H9 (cell line): ENCODE measurements around the gene FXR1. TPM values are rescaled to one million over a fixed set of nuclear protein-coding genes. Genes with fewer than 3 reads are reported as not detected.

Experiments
- DNase-seq: peaks from one replicate; pipeline ENCODE4 v3.0.0-alpha.2; 2017
- H2AFZ ChIP-seq: one replicate; pipeline ENCODE4 v1.6.1; 2013; ENCODE audit warnings: mild to moderate bottlenecking, low read length, control low read depth, moderate library complexity
- H2AK5ac ChIP-seq: 2 replicates; pipeline ENCODE4 v1.6.1; 2013; ENCODE audit warnings: low read length, control low read depth, mixed read lengths; ENCODE audit not compliant: insufficient read length
- H2BK120ac ChIP-seq: one replicate; pipeline ENCODE4 v1.6.1; 2013; ENCODE audit warnings: low read depth, mild to moderate bottlenecking, low read length, control low read depth, inconsistent platforms; ENCODE audit not compliant: poor library complexity, severe bottlenecking
- H2BK12ac ChIP-seq: 2 replicates; pipeline ENCODE4 v1.6.1; 2013; ENCODE audit warnings: low read length, control low read depth, mixed read lengths, low read depth; ENCODE audit not compliant: insufficient read length
- H2BK15ac ChIP-seq: 2 replicates; pipeline ENCODE4 v1.6.1; 2013; ENCODE audit warnings: low read depth, low read length, control low read depth
- H2BK20ac ChIP-seq: one replicate; pipeline ENCODE4 v1.6.1; 2013; ENCODE audit warnings: low read depth, mild to moderate bottlenecking, low read length, control low read depth, inconsistent platforms; ENCODE audit not compliant: poor library complexity, severe bottlenecking
- H2BK5ac ChIP-seq: 2 replicates; pipeline ENCODE4 v1.6.1; 2013; ENCODE audit warnings: low read length, control low read depth, mixed read lengths; ENCODE audit not compliant: insufficient read length
- H3K14ac ChIP-seq: 2 replicates; pipeline ENCODE4 v1.6.1; 2013; ENCODE audit warnings: low read length, control low read depth; ENCODE audit not compliant: insufficient read depth
- H3K18ac ChIP-seq: 2 replicates; pipeline ENCODE4 v1.6.1; 2013; ENCODE audit warnings: low read depth, mild to moderate bottlenecking, mixed read lengths, low read length, control low read depth; ENCODE audit not compliant: insufficient read length
- H3K23ac ChIP-seq: 2 replicates; pipeline ENCODE4 v1.6.1; 2013; ENCODE audit warnings: low read length, control low read depth, mixed read lengths, low read depth; ENCODE audit not compliant: insufficient read length
- H3K23me2 ChIP-seq: 2 replicates; pipeline ENCODE4 v1.6.1; 2013; ENCODE audit warnings: low read depth, mild to moderate bottlenecking, mixed read lengths, low read length, control low read depth; ENCODE audit not compliant: insufficient read length, poor library complexity, severe bottlenecking
- H3K27ac ChIP-seq: 2 replicates; pipeline ENCODE4 v1.5.1; 2013; ENCODE audit warnings: low read length, control low read depth, mixed read lengths, low read depth; ENCODE audit not compliant: insufficient read length
- H3K27me3 ChIP-seq: 2 replicates; pipeline ENCODE4 v1.6.1; 2013; ENCODE audit warnings: low read length, control low read depth, inconsistent platforms; ENCODE audit not compliant: insufficient read depth
- H3K4ac ChIP-seq: 2 replicates; pipeline ENCODE4 v1.6.1; 2013; ENCODE audit warnings: low read depth, mild to moderate bottlenecking, control low read depth, inconsistent platforms, low read length, moderate library complexity
- H3K4me1 ChIP-seq: 2 replicates; pipeline ENCODE4 v1.6.1; 2013; ENCODE audit warnings: low read length, control low read depth, inconsistent platforms; ENCODE audit not compliant: insufficient read depth
- H3K4me2 ChIP-seq: 2 replicates; pipeline ENCODE4 v1.6.1; 2013; ENCODE audit warnings: low read length, control low read depth, mixed read lengths; ENCODE audit not compliant: insufficient read length, insufficient read depth
- H3K56ac ChIP-seq: 2 replicates; pipeline ENCODE4 v1.6.1; 2013; ENCODE audit warnings: low read depth, mild to moderate bottlenecking, mixed read lengths, low read length, control low read depth; ENCODE audit not compliant: insufficient read length
- H3K79me1 ChIP-seq: 2 replicates; pipeline ENCODE4 v1.6.1; 2013; ENCODE audit warnings: low read depth, mild to moderate bottlenecking, moderate library complexity, low read length, control low read depth, inconsistent platforms; ENCODE audit not compliant: insufficient read depth, poor library complexity, severe bottlenecking
- H3K79me2 ChIP-seq: 2 replicates; pipeline ENCODE4 v1.6.1; 2013; ENCODE audit warnings: low read length, control low read depth, inconsistent platforms; ENCODE audit not compliant: insufficient read depth
- H3K9ac ChIP-seq: 2 replicates; pipeline ENCODE4 v1.6.1; 2013; ENCODE audit warnings: low read length, control low read depth, mixed read lengths; ENCODE audit not compliant: insufficient read length; ENCODE audit errors: extremely low read depth
- H3K9me3 ChIP-seq: one replicate; pipeline ENCODE4 v1.6.1; 2013; ENCODE audit warnings: low read depth, low read length, inconsistent platforms; ENCODE audit not compliant: control insufficient read depth
- H3T11ph ChIP-seq: one replicate; pipeline ENCODE4 v1.6.1; 2013; ENCODE audit warnings: mild to moderate bottlenecking, low read length, control low read depth, inconsistent platforms
- H4K20me1 ChIP-seq: one replicate; pipeline ENCODE4 v1.6.1; 2013; ENCODE audit not compliant: control insufficient read depth, insufficient read length, insufficient read depth
- H4K5ac ChIP-seq: 2 replicates; pipeline ENCODE4 v1.6.1; 2013; ENCODE audit warnings: low read depth, mild to moderate bottlenecking, mixed read lengths, low read length, control low read depth; ENCODE audit not compliant: insufficient read length
- H4K8ac ChIP-seq: replicated peaks from 2 replicates; pipeline ENCODE4 v1.6.1; 2013; ENCODE audit warnings: low read length, control low read depth, mixed read lengths, low read depth; ENCODE audit not compliant: insufficient read length
- H4K91ac ChIP-seq: 2 replicates; pipeline ENCODE4 v1.6.1; 2013; ENCODE audit warnings: low read depth, mild to moderate bottlenecking, moderate library complexity, mixed read lengths, low read length, control low read depth; ENCODE audit not compliant: insufficient read length
- H3K27ac Mint-ChIP-seq, 3 experiments: 2 replicates in 2 of 3; 3 replicates in 1 of 3; pipeline ENCODE4 v1.8.0; 2020 to 2021; ENCODE audit warnings: mixed read lengths in 3 of 3, mild to moderate bottlenecking in 1 of 3, moderate library complexity in 1 of 3
- H3K27me3 Mint-ChIP-seq: 2 replicates; pipeline ENCODE4 v1.8.0; 2021; ENCODE audit warnings: low read depth, mild to moderate bottlenecking, moderate library complexity, mixed read lengths
- H3K36me3 Mint-ChIP-seq, 3 experiments: 2 replicates in 2 of 3; 3 replicates in 1 of 3; pipeline ENCODE4 v1.8.0; 2020 to 2021; ENCODE audit warnings: low read depth in 3 of 3, mixed read lengths in 3 of 3; ENCODE audit not compliant: insufficient read depth in 1 of 3
- H3K4me1 Mint-ChIP-seq, 2 experiments: 2 replicates each; pipeline ENCODE4 v1.8.0; 2020; ENCODE audit warnings: mixed read lengths in 2 of 2
- H3K4me3 Mint-ChIP-seq, 2 experiments: 2 replicates in 1 of 2; 3 replicates in 1 of 2; pipeline ENCODE4 v1.8.0; 2020 to 2021; ENCODE audit warnings: mild to moderate bottlenecking in 2 of 2, mixed read lengths in 2 of 2, moderate library complexity in 1 of 2
- H3K9me3 Mint-ChIP-seq, 2 experiments: 2 replicates in 1 of 2; 3 replicates in 1 of 2; pipeline ENCODE4 v1.8.0; 2020; ENCODE audit warnings: mild to moderate bottlenecking in 2 of 2, mixed read lengths in 2 of 2, moderate library complexity in 1 of 2
- WGBS: extraction: QIAGEN DNeasy Blood & Tissue Kit; methylation state at CpG from one replicate; pipeline ENCODE4 v1.1.7; 2013; ENCODE audit warnings: missing lambda C conversion rate, low lambda C conversion rate, mixed read lengths; ENCODE audit not compliant: insufficient read length; ENCODE audit errors: extremely low coverage; 5-methylcytosine and 5-hydroxymethylcytosine counted together
- total RNA-seq: library from RNA; stranded (reverse); gene quantifications from 2 replicates; pipeline ENCODE4 v1.2.1, GENCODE V29; 2021
- TF ChIP-seq, protein P1 (sequence below): fragments of 200-600 bp; sonication (generic); conservative IDR thresholded peaks from 3 replicates; pipeline ENCODE4 v1.8.0; 2021; ENCODE audit warnings: antibody characterized with exemption, mild to moderate bottlenecking

Gene FXR1
- total RNA-seq, 1 experiment from 2014 or later = 240 TPM

DNA sequence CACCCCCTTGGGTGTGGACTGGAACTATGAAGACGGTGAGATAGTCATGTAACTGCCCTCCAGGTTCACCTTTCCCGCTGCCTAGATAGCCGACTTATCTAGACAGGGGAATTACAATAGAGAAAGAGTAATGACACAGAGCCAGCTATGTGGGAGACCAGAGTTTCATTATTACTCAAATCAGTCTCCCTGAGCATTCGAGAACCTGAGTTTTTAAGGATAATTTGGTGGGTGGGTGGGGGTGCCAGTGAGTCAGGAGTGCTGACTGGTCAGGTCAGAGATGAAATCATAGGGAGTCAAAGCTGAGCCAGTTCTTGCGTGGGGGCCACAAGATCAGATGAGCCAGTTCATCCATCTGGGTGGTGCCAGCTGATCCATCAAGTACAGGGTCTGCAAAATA lies 96.8 kb downstream of the FXR1 start:
- TF ChIP-seq, protein P1, sequence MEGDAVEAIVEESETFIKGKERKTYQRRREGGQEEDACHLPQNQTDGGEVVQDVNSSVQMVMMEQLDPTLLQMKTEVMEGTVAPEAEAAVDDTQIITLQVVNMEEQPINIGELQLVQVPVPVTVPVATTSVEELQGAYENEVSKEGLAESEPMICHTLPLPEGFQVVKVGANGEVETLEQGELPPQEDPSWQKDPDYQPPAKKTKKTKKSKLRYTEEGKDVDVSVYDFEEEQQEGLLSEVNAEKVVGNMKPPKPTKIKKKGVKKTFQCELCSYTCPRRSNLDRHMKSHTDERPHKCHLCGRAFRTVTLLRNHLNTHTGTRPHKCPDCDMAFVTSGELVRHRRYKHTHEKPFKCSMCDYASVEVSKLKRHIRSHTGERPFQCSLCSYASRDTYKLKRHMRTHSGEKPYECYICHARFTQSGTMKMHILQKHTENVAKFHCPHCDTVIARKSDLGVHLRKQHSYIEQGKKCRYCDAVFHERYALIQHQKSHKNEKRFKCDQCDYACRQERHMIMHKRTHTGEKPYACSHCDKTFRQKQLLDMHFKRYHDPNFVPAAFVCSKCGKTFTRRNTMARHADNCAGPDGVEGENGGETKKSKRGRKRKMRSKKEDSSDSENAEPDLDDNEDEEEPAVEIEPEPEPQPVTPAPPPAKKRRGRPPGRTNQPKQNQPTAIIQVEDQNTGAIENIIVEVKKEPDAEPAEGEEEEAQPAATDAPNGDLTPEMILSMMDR = no peak
- Histone ChIP-seq H3K23ac (no peak overlapping the region), H3K18ac (no peak overlapping the region), H3T11ph (no peak overlapping the region), H4K91ac (no peak overlapping the region), H3K56ac (no peak overlapping the region), H3K23me2 (no peaks in the 10 kb centered on the region), H2AFZ (no peak overlapping the region), H2BK120ac (no peak overlapping the region), H3K9me3 (no peaks in the 10 kb centered on the region), H2BK5ac (no peak overlapping the region), H2BK20ac (no peak overlapping the region), H3K79me1 (no peaks in the 10 kb centered on the region), H3K4me1 (no peaks in the 10 kb centered on the region; the same call in 1 of the 2 replicates), H3K79me2 (no peaks in the 10 kb centered on the region), H3K27ac (no peak overlapping the region), H4K8ac (no peak overlapping the region), H3K27me3 (no peaks in the 10 kb centered on the region), H2BK12ac (no peak overlapping the region), H3K4ac (no peak overlapping the region), H2BK15ac (no peak overlapping the region), H4K5ac (no peak overlapping the region), H4K20me1 (no peaks in the 10 kb centered on the region), H2AK5ac (no peak overlapping the region), H3K14ac (no peak overlapping the region), H3K4me2 (no peak overlapping the region), H3K9ac (no peak overlapping the region)
- H3K4me1 Mint-ChIP-seq = peaks cover 14 to 15% of the 10 kb centered on the region in 2 experiments
- H3K9me3 Mint-ChIP-seq = peaks cover 4 to 8% of the 10 kb centered on the region in 2 experiments; a peak in 4 of 5 replicates
- H3K4me3 Mint-ChIP-seq = no peak overlapping the region
- no CpG with 5 or more reads among the region's 5 CpGs for WGBS
- peaks cover 0 to 11% (median 4%) of the 10 kb centered on the region in 3 experiments; a peak in 2 of 7 replicates for H3K36me3 Mint-ChIP-seq
- no peak for DNase-seq
- peak overlapping the region in 2 of 3 experiments; percentile 16 to 27; a peak in 2 of 7 replicates for H3K27ac Mint-ChIP-seq
- H3K27me3 Mint-ChIP-seq = no peaks in the 10 kb centered on the region; the same call in 1 of the 2 replicates
